NCI-H460 (cell line): Measurements from ENCODE around the gene ZMIZ1. TPM values are rescaled to one million over a fixed set of nuclear protein-coding genes. Genes with fewer than 3 reads are reported as not detected.

Experiments
- DNase-seq: peaks from one replicate; pipeline ENCODE4 v3.0.0-alpha.2; 2016; ENCODE audit warnings: low read depth; ENCODE audit errors: extremely low read depth
- total RNA-seq: library from RNA; depleted of rRNA; stranded (reverse); fragments of >200 nt; shearing (Covaris generic); gene quantifications from 2 replicates; pipeline ENCODE4 v1.2.3, GENCODE V29; 2014

Gene ZMIZ1
- total RNA-seq, 1 experiment from 2014 or later: 33.8 TPM

DNA sequence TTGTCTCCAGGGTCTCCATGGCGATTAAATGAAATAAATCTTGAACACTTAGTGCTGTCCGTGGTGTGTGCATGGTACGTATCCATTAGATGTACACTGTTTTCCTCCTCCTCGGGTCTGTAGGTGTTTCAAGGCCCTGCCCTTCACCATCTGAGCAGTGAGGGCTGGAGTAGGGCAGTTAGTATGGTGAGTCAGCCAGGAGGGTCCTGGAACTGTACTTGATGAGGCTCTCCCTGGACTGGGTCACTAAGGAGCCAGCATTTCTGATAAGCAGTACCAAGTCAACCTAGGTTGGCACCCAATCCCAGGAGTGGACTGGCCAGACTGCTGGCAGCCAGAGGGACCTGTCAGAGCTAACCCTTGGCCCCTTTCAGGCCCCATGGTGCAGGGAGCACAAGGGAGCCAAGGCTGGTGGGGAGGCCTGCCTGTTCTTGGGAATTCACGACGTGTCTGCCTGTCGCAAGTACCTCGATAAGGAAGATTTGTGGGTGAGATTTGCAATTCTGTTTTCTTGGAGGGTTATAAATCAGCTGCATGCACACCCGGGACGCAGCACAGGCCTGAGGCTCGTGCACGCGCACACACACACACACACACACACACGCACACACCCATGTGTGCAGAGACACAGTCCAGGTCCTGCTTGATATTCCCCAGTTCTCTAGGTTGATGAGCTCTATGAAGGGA is 114.2 kb downstream of the ZMIZ1 start:
- DNase-seq: no peak

DNA sequence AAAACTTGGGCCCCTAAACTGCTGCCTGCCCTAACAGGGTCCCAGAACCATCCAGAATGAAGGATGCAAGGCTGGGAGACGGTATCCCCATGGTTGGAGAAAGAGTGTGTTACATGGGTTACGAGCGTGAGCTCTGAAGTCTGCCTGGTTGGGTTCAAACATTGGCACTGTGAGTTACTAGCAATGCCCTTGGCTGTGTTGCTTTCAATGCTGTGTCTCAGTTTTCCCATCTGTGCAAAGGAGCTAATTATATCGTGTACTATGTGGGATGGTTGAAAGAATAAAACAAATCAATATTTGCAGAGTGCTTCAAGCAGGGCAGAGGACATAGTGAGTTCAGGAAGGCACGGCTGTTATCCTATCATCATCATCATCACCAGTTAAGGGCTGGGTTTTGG is 114.7 kb downstream of the ZMIZ1 start:
- no peak for DNase-seq

DNA sequence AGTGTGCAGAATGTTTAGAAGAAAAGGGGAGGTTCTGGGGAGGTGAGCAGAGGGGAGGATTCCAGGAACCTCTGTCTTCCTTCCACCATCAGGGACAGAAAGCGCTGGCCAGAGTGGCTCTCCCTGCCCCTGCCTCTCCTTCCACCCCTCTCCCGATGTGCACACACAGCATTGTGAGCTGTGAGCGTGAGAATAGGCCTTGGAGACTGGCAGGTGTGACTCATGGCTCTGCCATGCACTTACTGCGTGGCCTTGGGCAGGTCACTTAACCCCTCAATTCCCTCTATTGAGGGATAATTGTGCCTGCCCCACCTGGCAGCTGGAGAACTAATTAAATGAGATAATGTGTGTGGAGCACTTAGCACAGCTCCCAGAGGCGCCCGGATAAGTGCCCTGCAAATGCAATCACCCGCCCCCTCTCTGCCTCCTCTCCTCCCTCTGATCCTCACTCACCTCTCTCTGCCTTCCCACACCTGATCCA is 115.4 kb downstream of the ZMIZ1 start:
- DNase-seq: peak; percentile 40

DNA sequence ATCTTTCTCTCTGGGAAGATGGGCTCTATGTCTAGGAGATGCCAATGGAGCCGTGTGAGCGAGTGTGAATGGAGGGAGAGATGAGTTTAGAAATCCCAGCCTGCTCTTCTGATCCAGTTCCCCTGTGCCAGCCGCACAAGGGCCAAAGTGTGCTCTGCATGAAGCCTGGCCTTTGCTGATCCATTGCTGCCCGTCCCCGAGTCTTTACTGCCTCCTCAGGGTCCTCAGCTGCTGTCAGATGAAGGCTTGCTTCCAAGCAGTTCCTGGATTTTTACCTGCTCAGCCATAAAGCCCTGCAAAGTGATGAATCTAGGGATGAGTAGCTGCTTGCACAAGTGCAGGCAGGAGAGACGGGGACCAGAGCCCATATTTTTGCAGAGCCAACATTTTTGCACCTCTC is 115.9 kb downstream of the ZMIZ1 start:
- DNase-seq: no peak

- DNase-seq: no peak
These were observed 116.5 kb downstream of the ZMIZ1 start for GRCh38 chr10:79185067-79185774.

GRCh38 chr10:79185796-79186374 is 117.1 kb downstream of the ZMIZ1 start:
- DNase-seq: no peak

DNA sequence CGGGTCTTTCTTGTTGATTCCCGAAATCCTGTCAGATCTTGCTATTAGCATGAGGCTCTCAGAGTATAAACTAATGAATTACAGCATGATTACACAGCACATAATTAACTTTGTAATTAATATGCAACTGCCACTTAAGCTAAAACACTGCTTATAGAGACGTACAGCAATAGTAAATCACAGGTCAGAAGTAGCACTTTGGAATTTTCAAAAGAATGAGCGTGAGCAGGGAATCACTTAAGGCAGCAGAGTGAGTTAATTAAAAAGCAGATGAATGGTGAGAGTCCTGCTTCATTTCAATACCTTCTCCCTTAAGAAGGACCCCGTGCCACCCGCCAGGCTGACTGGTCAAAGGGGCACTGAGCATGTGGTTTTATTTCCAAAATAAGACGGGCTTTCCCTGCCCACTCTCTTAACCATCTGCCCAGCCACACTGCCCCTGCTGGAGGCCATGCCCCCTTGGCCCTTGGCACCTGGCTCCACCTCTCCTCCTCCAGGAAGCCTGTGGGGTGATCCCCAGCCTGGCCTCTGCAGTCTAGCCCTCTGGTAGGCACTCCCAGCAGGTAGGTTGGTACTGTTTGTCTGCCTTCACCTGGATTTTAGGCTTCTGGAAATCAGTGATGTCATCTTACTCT is 117.8 kb downstream of the ZMIZ1 start:
- no peak for DNase-seq

GRCh38 chr10:79187121-79187940 is 118.6 kb downstream of the ZMIZ1 start:
- no peak for DNase-seq

DNA sequence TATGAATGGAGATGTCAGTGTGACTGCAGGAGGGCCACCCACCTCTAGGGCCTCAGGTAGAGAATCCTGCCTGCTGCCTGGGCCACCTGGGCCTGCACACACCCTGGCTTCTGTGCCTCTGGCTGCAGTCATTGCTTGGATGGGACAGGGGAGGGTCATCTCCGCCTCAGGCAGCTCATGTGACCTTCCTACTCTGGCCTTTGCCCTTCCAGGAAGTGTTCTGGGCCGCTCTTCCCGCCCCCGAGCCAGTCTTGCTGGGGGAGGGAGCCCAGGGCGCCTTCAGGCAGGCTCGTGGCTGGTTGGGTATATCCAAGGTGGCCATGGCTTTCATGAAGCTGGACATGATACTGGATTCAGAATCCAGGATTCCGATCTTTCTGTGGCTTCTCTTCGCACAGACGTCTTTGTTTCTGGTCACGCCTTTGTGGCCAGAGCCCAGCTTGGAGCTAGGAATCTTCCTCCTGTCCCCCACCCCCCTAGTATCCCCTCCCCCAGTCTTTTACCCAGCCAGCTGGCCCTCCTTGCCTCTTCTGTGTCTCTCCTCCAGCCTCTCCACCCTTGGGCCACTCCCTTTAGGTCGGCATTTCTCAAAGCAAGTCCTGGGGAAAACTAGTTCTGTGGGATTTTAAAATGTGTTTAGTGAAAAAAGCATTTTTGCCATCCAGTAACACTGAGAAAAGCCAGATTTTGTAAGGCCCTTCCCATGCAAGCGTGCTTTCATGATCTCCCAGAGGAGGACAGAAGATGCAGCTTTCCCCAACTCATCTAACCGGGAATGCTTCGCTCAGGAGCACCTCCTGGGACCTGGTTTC is 119.6 kb downstream of the ZMIZ1 start:
- no peak for DNase-seq

DNA sequence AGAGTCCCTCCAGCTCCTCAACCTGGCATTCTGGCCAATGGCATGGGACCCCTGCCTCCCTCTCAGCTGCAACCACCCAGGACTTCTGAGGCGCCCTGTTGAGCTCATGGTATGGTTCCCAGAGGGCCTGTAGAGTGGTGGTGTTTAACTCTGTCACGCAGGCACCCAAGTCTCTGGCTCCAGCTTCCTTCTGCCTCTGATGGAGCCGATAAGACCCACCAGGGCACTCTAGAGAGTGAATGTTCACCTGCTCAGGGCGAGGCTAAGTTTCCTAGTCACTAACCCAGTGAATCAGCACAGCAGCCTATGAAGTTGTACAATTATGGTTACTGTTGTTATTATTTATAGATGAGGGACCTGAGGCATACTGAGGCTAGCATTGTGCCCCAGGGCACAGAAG is 120.4 kb downstream of the ZMIZ1 start:
- DNase-seq: no peak

DNA sequence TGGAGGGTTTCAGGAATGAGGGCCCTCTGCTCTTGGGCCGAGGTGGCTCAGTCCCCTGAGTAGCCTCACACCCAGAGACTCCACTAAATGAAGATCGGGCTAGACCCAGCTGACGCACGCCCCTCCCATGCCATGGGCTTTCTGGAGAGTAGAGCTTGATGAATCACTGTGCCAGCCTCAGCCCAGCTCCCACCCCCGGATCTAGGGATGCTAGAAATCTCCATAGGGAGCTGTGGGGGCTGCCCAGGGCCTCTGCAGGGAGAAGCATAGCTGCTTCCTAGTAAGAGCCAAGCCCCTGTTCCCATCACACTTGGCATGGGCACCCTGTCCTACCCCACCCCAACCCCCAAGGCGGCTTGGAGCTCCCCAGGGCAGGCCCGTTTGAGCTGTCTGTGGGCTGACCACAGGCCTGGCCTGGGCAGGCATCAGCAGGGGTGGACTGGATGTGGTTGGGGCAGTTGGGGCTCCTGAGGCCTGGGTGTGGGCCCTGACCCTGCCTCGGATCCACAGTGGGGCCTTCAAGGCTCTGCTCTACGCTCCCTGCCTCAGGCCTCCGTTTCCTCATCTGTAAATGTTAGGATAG is 121.2 kb downstream of the ZMIZ1 start:
- no peak for DNase-seq

GRCh38 chr10:79190740-79191261 is 122.0 kb downstream of the ZMIZ1 start:
- DNase-seq: no peak

- DNase-seq: no peak
These were observed 123.3 kb downstream of the ZMIZ1 start for GRCh38 chr10:79191951-79192676.

GRCh38 chr10:79192677-79193003 is 123.9 kb downstream of the ZMIZ1 start:
- no peak for DNase-seq

GRCh38 chr10:79193694-79194382 is 125.1 kb downstream of the ZMIZ1 start:
- DNase-seq: no peak

DNA sequence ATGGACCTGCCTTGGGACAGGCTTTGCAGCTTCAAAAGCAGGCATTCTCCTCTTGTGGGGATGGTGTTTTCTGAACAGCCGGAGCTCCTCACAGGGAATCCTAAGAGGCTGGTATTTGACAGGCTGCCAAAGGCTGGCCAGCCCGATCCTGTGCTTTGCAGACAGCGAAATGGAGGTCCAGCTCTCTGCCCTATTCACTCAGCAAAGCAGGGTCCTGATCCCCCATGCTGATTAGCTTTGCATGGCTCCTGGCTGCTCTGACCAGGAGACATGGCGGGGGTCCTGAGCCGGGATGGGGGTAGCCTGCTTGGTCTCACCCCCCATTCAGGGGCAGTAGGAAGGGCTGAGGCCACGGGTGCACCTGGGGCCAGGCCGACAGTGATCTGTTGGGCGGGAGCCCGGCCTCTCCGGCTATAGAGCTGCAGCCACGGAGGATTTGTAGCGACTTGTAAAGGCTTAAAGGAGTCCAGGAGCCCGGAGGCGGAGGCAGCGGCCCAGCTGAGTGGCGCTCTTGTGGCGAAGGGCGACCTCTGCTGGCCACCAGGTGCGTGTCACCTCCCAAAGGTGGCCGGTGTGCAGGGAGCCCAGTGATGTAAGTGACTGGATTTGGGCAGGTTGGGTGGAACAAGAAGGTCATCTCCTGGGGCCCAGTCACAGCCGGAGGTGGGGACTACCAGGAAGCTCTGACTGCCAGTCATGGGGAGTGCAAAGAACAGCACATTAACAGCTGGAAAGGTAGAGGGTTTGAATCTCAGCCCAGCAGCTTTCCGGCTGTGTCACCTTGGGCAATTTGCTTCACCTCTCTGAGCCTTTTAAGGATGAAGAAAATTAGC is 126.5 kb downstream of the ZMIZ1 start:
- DNase-seq: peak; percentile 74
